NCI-H1092 treated with DMSO at 0.1 percent for 48 hours (cell line): Measurements from ENCODE around the gene POLR1B.
"Not testable (repeated sequence)": the region's sequence is repeated elsewhere in the genome, so short reads cannot be mapped to it uniquely, and the experiment has no call there.

ENCODE experiments used
- DNase-seq: peaks from one replicate; lab custom pipeline; 2025; lab: John Stamatoyannopoulos, UW

The POLR1B gene

GRCh38 chr2:112600634-112601033 is 58.4 kb downstream of the POLR1B start:
- DNase-seq: no peak

- DNase-seq: no peak
These were observed 59.5 kb downstream of the POLR1B start for GRCh38 chr2:112601754-112602153.

- no peak for DNase-seq
These were observed 60.7 kb downstream of the POLR1B start for GRCh38 chr2:112602917-112603316.

- DNase-seq: no peak
These were observed 61.5 kb downstream of the POLR1B start for GRCh38 chr2:112603731-112604130.

GRCh38 chr2:112604952-112605351 is 62.7 kb downstream of the POLR1B start:
- DNase-seq: no peak

- DNase-seq: no peak
These were observed 63.7 kb downstream of the POLR1B start for GRCh38 chr2:112605926-112606325.

GRCh38 chr2:112606547-112606946 is 64.3 kb downstream of the POLR1B start:
- DNase-seq: no peak

- DNase-seq: no peak
These were observed 65.6 kb downstream of the POLR1B start for GRCh38 chr2:112607680-112608438.

- DNase-seq: not testable (repeated sequence)
These were observed 67.1 kb downstream of the POLR1B start for GRCh38 chr2:112609320-112609719.

GRCh38 chr2:112612283-112612682 is 70.0 kb downstream of the POLR1B start:
- DNase-seq: not testable (repeated sequence)

GRCh38 chr2:112614201-112614840 is 72.1 kb downstream of the POLR1B start:
- DNase-seq: no peak

GRCh38 chr2:112615051-112615450 is 72.8 kb downstream of the POLR1B start:
- no peak for DNase-seq

GRCh38 chr2:112615798-112616197 is 73.5 kb downstream of the POLR1B start:
- not testable (repeated sequence) for DNase-seq

GRCh38 chr2:112618383-112618782 is 76.1 kb downstream of the POLR1B start:
- no peak for DNase-seq

GRCh38 chr2:112621790-112622527 is 79.7 kb downstream of the POLR1B start:
- no peak for DNase-seq

GRCh38 chr2:112622528-112622849 is 80.2 kb downstream of the POLR1B start:
- DNase-seq: no peak

- no peak for DNase-seq
These were observed 81.9 kb downstream of the POLR1B start for GRCh38 chr2:112623913-112624777.

- no peak for DNase-seq
These were observed 83.3 kb downstream of the POLR1B start for GRCh38 chr2:112625474-112626114.

- peak; percentile 70 for DNase-seq
These were observed 84.4 kb downstream of the POLR1B start for GRCh38 chr2:112626604-112627059.
